NT2/D1 (cell line): ENCODE measurements around the gene SH3BGRL.

Experiments
- DNase-seq: peaks from one replicate; pipeline ENCODE4 v3.0.0-alpha.2; 2011; ENCODE audit warnings: low read depth, low spot score
- H3K27me3 ChIP-seq: 2 replicates; pipeline ENCODE4 v1.6.0; 2011; ENCODE audit warnings: mild to moderate bottlenecking; ENCODE audit not compliant: insufficient read length, insufficient read depth
- H3K36me3 ChIP-seq: 2 replicates; pipeline ENCODE4 v1.6.1; 2011; ENCODE audit warnings: mild to moderate bottlenecking, low read length, mixed read lengths; ENCODE audit not compliant: insufficient read depth, insufficient read length
- H3K4me1 ChIP-seq: 2 replicates; pipeline ENCODE4 v1.5.1; 2011; ENCODE audit not compliant: insufficient read depth, insufficient read length
- H3K4me3 ChIP-seq: 2 replicates; pipeline ENCODE4 v1.5.1; 2011; ENCODE audit warnings: low read depth; ENCODE audit not compliant: insufficient read length
- H3K9ac ChIP-seq: 2 replicates; pipeline ENCODE4 v1.6.0; 2011; ENCODE audit warnings: low read depth; ENCODE audit not compliant: insufficient read length
- H3K9me3 ChIP-seq: 2 replicates; pipeline ENCODE4 v1.5.1; 2011; ENCODE audit warnings: mild to moderate bottlenecking, low read length; ENCODE audit not compliant: insufficient read depth
- SUZ12 ChIP-seq: IDR thresholded peaks from 2 replicates; pipeline ENCODE4 v1.6.1; 2011; ENCODE audit not compliant: insufficient read length, insufficient read depth; ENCODE audit errors: extremely low read depth
- YY1 ChIP-seq: IDR thresholded peaks from 2 replicates; pipeline ENCODE4 v1.6.1; 2011; ENCODE audit not compliant: insufficient read length, insufficient read depth
- ZNF274 ChIP-seq: IDR thresholded peaks from 2 replicates; pipeline ENCODE4 v1.6.1; 2011; ENCODE audit warnings: mild to moderate bottlenecking, low read depth, low read length

The SH3BGRL gene

GRCh38 chrX:81205551-81205950 lies 3.6 kb downstream of the SH3BGRL start:
- no peak for TF ChIP-seq ZNF274
- TF ChIP-seq SUZ12, result no peak
- no peak for TF ChIP-seq YY1
- Histone ChIP-seq H3K27me3 (no peaks in the 10 kb centered on the region), H3K4me1 (no peaks in the 10 kb centered on the region), H3K4me3 (no peak overlapping the region), H3K36me3 (no peaks in the 10 kb centered on the region), H3K9me3 (no peaks in the 10 kb centered on the region), H3K9ac (no peak overlapping the region)
- DNase-seq, result no peak

GRCh38 chrX:81206476-81206875 lies 4.6 kb downstream of the SH3BGRL start:
- DNase-seq, result no peak
- Histone ChIP-seq H3K36me3 (peaks cover 1% of the 10 kb centered on the region), H3K27me3 (no peaks in the 10 kb centered on the region), H3K9me3 (no peaks in the 10 kb centered on the region), H3K4me3 (no peak overlapping the region), H3K9ac (no peak overlapping the region), H3K4me1 (no peaks in the 10 kb centered on the region)
- TF ChIP-seq YY1, result no peak
- no peak for TF ChIP-seq ZNF274
- TF ChIP-seq SUZ12, result no peak

- DNase-seq, result no peak
Observed at GRCh38 chrX:81208916-81209315, 7.0 kb downstream of the SH3BGRL start.

GRCh38 chrX:81215685-81216084 lies 13.8 kb downstream of the SH3BGRL start:
- DNase-seq, result no peak
- Histone ChIP-seq H3K9me3 (no peaks in the 10 kb centered on the region), H3K27me3 (no peaks in the 10 kb centered on the region), H3K9ac (no peak overlapping the region), H3K36me3 (peaks cover 3% of the 10 kb centered on the region), H3K4me1 (no peaks in the 10 kb centered on the region), H3K4me3 (no peak overlapping the region)
- TF ChIP-seq SUZ12, result no peak
- no peak for TF ChIP-seq ZNF274
- no peak for TF ChIP-seq YY1

More at GRCh38 chrX:81208916-81209315, 7.0 kb downstream of the SH3BGRL start:
- Histone ChIP-seq H3K9ac (no peak overlapping the region), H3K27me3 (no peaks in the 10 kb centered on the region), H3K4me1 (no peaks in the 10 kb centered on the region), H3K4me3 (no peak overlapping the region), H3K9me3 (no peaks in the 10 kb centered on the region), H3K36me3 (peaks cover 3% of the 10 kb centered on the region)
- TF ChIP-seq SUZ12 (no peak), YY1 (no peak), ZNF274 (no peak)

DNA sequence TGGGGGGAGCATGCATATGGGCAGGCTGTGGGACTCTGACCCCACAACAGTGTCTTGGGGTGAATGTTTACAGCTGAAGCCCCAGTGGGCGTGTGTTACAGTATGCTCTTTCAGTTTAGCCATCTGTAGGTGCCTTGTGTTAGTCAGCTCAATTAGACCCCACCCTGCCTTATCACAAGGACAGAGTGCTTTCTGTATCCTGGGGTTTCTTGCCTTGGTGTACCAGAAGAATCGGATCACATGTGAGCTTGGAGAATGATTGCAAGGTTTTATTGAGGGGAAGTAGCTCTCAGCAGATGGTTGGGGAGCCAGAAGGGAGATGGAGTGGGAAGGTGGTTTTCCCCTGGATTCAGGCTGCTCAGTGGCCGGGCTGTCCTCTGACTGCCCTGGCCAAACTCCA lies 27.3 kb downstream of the SH3BGRL start:
- H3K9me3 ChIP-seq, result no peaks in the 10 kb centered on the region; the same call in 1 of the 2 replicates
- no peaks in the 10 kb centered on the region for H3K27me3 ChIP-seq
- no peak for DNase-seq
- TF ChIP-seq ZNF274 (no peak), YY1 (no peak)
- H3K4me1 ChIP-seq, result no peaks in the 10 kb centered on the region
- H3K4me3 ChIP-seq, result no peak overlapping the region
- H3K36me3 ChIP-seq, result no peaks in the 10 kb centered on the region
- H3K9ac ChIP-seq, result no peak overlapping the region

- TF ChIP-seq SUZ12 (no peak), ZNF274 (no peak), YY1 (no peak)
- Histone ChIP-seq H3K9ac (no peak overlapping the region), H3K36me3 (no peaks in the 10 kb centered on the region), H3K9me3 (no peaks in the 10 kb centered on the region; the same call in 1 of the 2 replicates), H3K27me3 (no peaks in the 10 kb centered on the region), H3K4me3 (no peak overlapping the region), H3K4me1 (no peaks in the 10 kb centered on the region)
- no peak for DNase-seq
Observed at GRCh38 chrX:81229901-81230300, 28.0 kb downstream of the SH3BGRL start.

- Histone ChIP-seq H3K4me1 (no peaks in the 10 kb centered on the region), H3K4me3 (no peak overlapping the region), H3K9ac (no peak overlapping the region), H3K36me3 (no peaks in the 10 kb centered on the region), H3K27me3 (no peaks in the 10 kb centered on the region), H3K9me3 (no peaks in the 10 kb centered on the region; the same call in 1 of the 2 replicates)
- DNase-seq, result no peak
- TF ChIP-seq SUZ12 (no peak), YY1 (no peak), ZNF274 (no peak)
Observed at GRCh38 chrX:81231476-81231875, 29.6 kb downstream of the SH3BGRL start.

DNA sequence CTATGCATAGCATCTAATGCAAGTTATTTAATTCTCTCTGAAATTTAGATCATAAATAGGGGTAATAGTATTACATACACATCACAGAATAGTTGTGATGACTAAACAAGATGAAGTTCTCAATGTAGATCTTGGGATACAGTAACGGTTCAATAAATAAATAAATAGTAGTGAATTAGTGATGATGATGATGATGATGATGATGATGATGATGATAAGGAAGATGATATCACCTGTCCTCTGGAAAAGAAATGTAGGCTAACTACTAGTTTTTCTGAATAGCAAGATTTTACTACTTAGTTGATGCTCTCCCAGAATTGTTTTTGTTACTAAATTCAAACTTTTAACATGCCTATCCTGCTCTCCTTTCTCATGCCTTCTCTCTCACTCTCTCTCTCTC lies 30.3 kb downstream of the SH3BGRL start:
- Histone ChIP-seq H3K4me3 (no peak overlapping the region), H3K36me3 (no peaks in the 10 kb centered on the region), H3K27me3 (no peaks in the 10 kb centered on the region), H3K4me1 (no peaks in the 10 kb centered on the region), H3K9me3 (no peaks in the 10 kb centered on the region; the same call in 1 of the 2 replicates), H3K9ac (no peak overlapping the region)
- no peak for DNase-seq
- TF ChIP-seq ZNF274 (no peak), SUZ12 (no peak), YY1 (no peak)
